ENCODE measurements around the gene FPGT.
A peak's percentile ranks its signal among the peaks of the same experiment; 100 is the strongest.
"Not testable (repeated sequence)": the region's sequence is repeated elsewhere in the genome, so short reads cannot be mapped to it uniquely, and the experiment has no call there.

The FPGT gene

GRCh38 chr1:74197657-74198552 lies at the start of gene FPGT, which contains the start of gene LRRIQ3:
TSS of gene FPGT (plus strand) at chr1:74198242. CDS start at chr1:74198279, 37 bp downstream.
TSS of gene LRRIQ3 (minus strand) at chr1:74198176. CDS start at chr1:74183684, 14,492 bp downstream.
- peak; percentile 92 for DNase-seq

GRCh38 chr1:74160046-74160445 lies 38.0 kb upstream of the FPGT start:
- no peak for DNase-seq

GRCh38 chr1:74161497-74161896 lies 36.5 kb upstream of the FPGT start:
- peak; percentile 39 for DNase-seq

GRCh38 chr1:74162333-74162732 lies 35.7 kb upstream of the FPGT start:
- DNase-seq = peak; percentile 32

GRCh38 chr1:74174423-74174822 lies 23.6 kb upstream of the FPGT start:
- DNase-seq = not testable (repeated sequence)

GRCh38 chr1:74180490-74180889 lies 17.6 kb upstream of the FPGT start:
- DNase-seq = peak; percentile 59

- DNase-seq = peak; percentile 73
Observed at GRCh38 chr1:74193908-74194307, 4.1 kb upstream of the FPGT start.

- DNase-seq = no peak
Observed at GRCh38 chr1:74195339-74195738, 2.7 kb upstream of the FPGT start.

GRCh38 chr1:74197255-74197654 lies 787 bp upstream of the FPGT start:
- no peak for DNase-seq

- no peak for DNase-seq
Observed at GRCh38 chr1:74199504-74199903, 1.5 kb downstream of the FPGT start.

GRCh38 chr1:74205266-74205665 lies 7.2 kb downstream of the FPGT start:
- DNase-seq = no peak

GRCh38 chr1:74215229-74215628 lies 17.2 kb downstream of the FPGT start:
- no peak for DNase-seq

- DNase-seq = no peak
Observed at GRCh38 chr1:74222701-74223100, 24.7 kb downstream of the FPGT start.

- DNase-seq = no peak
Observed at GRCh38 chr1:74223453-74223852, 25.4 kb downstream of the FPGT start.

GRCh38 chr1:74235153-74235552 lies 37.1 kb downstream of the FPGT start, which contains the start of gene TNNI3K:
TSS of gene TNNI3K (plus strand) at chr1:74235387. CDS start at chr1:74235452, 65 bp downstream.
- no peak for DNase-seq

GRCh38 chr1:74236440-74236839 lies 38.4 kb downstream of the FPGT start:
- DNase-seq = no peak

GRCh38 chr1:74237035-74237434 lies 39.0 kb downstream of the FPGT start:
- no peak for DNase-seq

- DNase-seq = no peak
Observed at GRCh38 chr1:74237787-74238186, 39.7 kb downstream of the FPGT start.

- no peak for DNase-seq
Observed at GRCh38 chr1:74245168-74245772, 47.2 kb downstream of the FPGT start.

GRCh38 chr1:74246315-74246714 lies 48.3 kb downstream of the FPGT start:
- no peak for DNase-seq

- DNase-seq = no peak
Observed at GRCh38 chr1:74247881-74248528, 50.0 kb downstream of the FPGT start.

- DNase-seq = not testable (repeated sequence)
Observed at GRCh38 chr1:74253243-74253824, 55.3 kb downstream of the FPGT start.
